SK-N-SH treated with all-trans-retinoic acid at 6 μM for 48 hours (cell line): Measurements from ENCODE around the gene UCP2.

Experiments
- ATAC-seq: fragments of 200-7000 bp; cut with Tn5 transposase; 3 replicates; pipeline ENCODE4 v1.9.1; 2020; ENCODE audit warnings: mild to moderate bottlenecking, moderate library complexity
- ARNTL ChIP-seq: fragments of 450-650 bp; formaldehyde crosslinking; IDR thresholded peaks from 2 replicates; pipeline ENCODE4 v1.5.0; 2020; ENCODE audit warnings: low read depth, mild to moderate bottlenecking, moderate library complexity, borderline replicate concordance
- BACH2 ChIP-seq: fragments of 250-450 bp; sonication (Bioruptor Pico); IDR thresholded peaks from 2 replicates; pipeline ENCODE4 v1.9.0; 2021; ENCODE audit warnings: mild to moderate bottlenecking, borderline replicate concordance
- CSDC2 ChIP-seq: fragments of 250-450 bp; sonication (Bioruptor Pico); IDR thresholded peaks from 2 replicates; pipeline ENCODE4 v1.5.0; 2020; ENCODE audit warnings: mild to moderate bottlenecking, moderate library complexity
- ESRRG ChIP-seq: fragments of 250-450 bp; sonication (Bioruptor Pico); IDR thresholded peaks from 2 replicates; pipeline ENCODE4 v1.6.1; 2021; ENCODE audit warnings: mild to moderate bottlenecking
- GLIS3 ChIP-seq: fragments of 250-450 bp; sonication (Bioruptor Pico); IDR thresholded peaks from 2 replicates; pipeline ENCODE4 v1.5.0; 2020; ENCODE audit warnings: mild to moderate bottlenecking, moderate library complexity
- ISL1 ChIP-seq: fragments of 250-450 bp; sonication (Bioruptor Pico); IDR thresholded peaks from 2 replicates; pipeline ENCODE4 v2.1.2; 2022; ENCODE audit warnings: mild to moderate bottlenecking, moderate library complexity
- OSR1 ChIP-seq: fragments of 250-450 bp; sonication (Bioruptor Pico); IDR thresholded peaks from 2 replicates; pipeline ENCODE4 v1.8.0; 2022; ENCODE audit warnings: moderate library complexity, mild to moderate bottlenecking, inconsistent platforms
- PPARA ChIP-seq: fragments of 250-450 bp; sonication (Bioruptor Pico); IDR thresholded peaks from 2 replicates; pipeline ENCODE4 v1.5.0; 2020; ENCODE audit warnings: mild to moderate bottlenecking, borderline replicate concordance
- RARB ChIP-seq: fragments of 250-450 bp; sonication (Bioruptor Pico); IDR thresholded peaks from 2 replicates; pipeline ENCODE4 v1.8.0; 2021; ENCODE audit warnings: mild to moderate bottlenecking, moderate library complexity
- SNAI2 ChIP-seq: fragments of 250-450 bp; sonication (Bioruptor Pico); IDR thresholded peaks from 2 replicates; pipeline ENCODE4 v1.5.0; 2020; ENCODE audit warnings: mild to moderate bottlenecking, moderate library complexity
- TCF4 ChIP-seq: fragments of 250-450 bp; sonication (Bioruptor Pico); IDR thresholded peaks from 2 replicates; pipeline ENCODE4 v1.8.0; 2021; ENCODE audit warnings: mild to moderate bottlenecking, moderate library complexity, borderline replicate concordance
- TOX ChIP-seq: fragments of 250-450 bp; sonication (Bioruptor Pico); IDR thresholded peaks from 2 replicates; pipeline ENCODE4 v1.8.0; 2021; ENCODE audit warnings: mild to moderate bottlenecking, moderate library complexity, borderline replicate concordance
- ZC3H10 ChIP-seq: fragments of 250-450 bp; sonication (Bioruptor Pico); IDR thresholded peaks from 2 replicates; pipeline ENCODE4 v1.5.1; 2021; ENCODE audit warnings: mild to moderate bottlenecking, moderate library complexity
- ZFP3 ChIP-seq: fragments of 250-450 bp; sonication (Bioruptor Pico); IDR thresholded peaks from 2 replicates; pipeline ENCODE4 v1.5.0; 2020; ENCODE audit warnings: mild to moderate bottlenecking, moderate library complexity
- ZFP30 ChIP-seq: fragments of 450-650 bp; formaldehyde crosslinking; IDR thresholded peaks from 2 replicates; pipeline ENCODE4 v1.5.0; 2022; ENCODE audit warnings: mild to moderate bottlenecking, moderate library complexity
- ZNF565 ChIP-seq: fragments of 450-650 bp; formaldehyde crosslinking; conservative IDR thresholded peaks from 2 replicates; pipeline ENCODE4 v1.5.0; 2020; ENCODE audit warnings: low read depth, mild to moderate bottlenecking, moderate library complexity
- ZNF70 ChIP-seq: fragments of 450-650 bp; formaldehyde crosslinking; IDR thresholded peaks from 2 replicates; pipeline ENCODE4 v1.5.0; 2020; ENCODE audit warnings: mild to moderate bottlenecking, moderate library complexity
- ZNF8 ChIP-seq: fragments of 450-650 bp; formaldehyde crosslinking; IDR thresholded peaks from 2 replicates; pipeline ENCODE4 v1.5.0; 2020; ENCODE audit warnings: mild to moderate bottlenecking, moderate library complexity
- TF ChIP-seq, protein P1 (sequence below): fragments of 250-450 bp; sonication (Bioruptor Pico); IDR thresholded peaks from 2 replicates; pipeline ENCODE4 v1.8.0; 2020; ENCODE audit warnings: mild to moderate bottlenecking, moderate library complexity, borderline replicate concordance
- TF ChIP-seq, protein P2 (sequence below): fragments of 250-450 bp; sonication (Bioruptor Pico); IDR thresholded peaks from 2 replicates; pipeline ENCODE4 v1.8.0; 2021; ENCODE audit warnings: low read depth, mild to moderate bottlenecking, moderate library complexity, borderline replicate concordance
- TF ChIP-seq, protein P3 (sequence below): fragments of 250-450 bp; sonication (Bioruptor Pico); IDR thresholded peaks from 2 replicates; pipeline ENCODE4 v1.5.1; 2020; ENCODE audit warnings: low read depth, mild to moderate bottlenecking, moderate library complexity
- TF ChIP-seq, protein P4 (sequence below): fragments of 250-450 bp; sonication (Bioruptor Pico); IDR thresholded peaks from 2 replicates; pipeline ENCODE4 v1.5.0; 2020; ENCODE audit warnings: mild to moderate bottlenecking, moderate library complexity

UCP2 gene

DNA sequence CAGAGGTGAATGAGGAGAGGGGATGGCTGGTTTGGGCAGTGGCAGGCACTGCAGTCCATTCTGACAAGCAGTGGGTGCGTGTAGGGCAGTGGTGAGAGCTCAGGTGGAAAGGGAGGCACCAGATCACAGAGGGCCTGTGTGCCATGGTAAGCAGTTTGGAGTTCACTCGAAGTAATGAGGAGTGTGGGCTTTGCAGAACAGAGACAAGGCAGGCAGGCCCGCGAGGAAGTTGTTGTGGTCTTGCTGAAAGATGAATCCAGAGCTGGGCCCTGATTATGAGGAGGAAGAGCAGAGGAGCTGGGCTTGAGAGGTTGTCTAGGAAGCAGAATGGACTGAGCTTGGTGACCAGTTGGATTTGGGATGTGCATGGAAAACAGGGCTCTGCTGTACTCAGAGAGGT, 33.4 kb downstream of the UCP2 start:
- TF ChIP-seq PPARA (CRISPR knock-in tag) (no peak), ZFP3 (no peak), BACH2 (CRISPR knock-in tag) (no peak), TOX (CRISPR knock-in tag) (no peak), SNAI2 (CRISPR knock-in tag) (no peak), ESRRG (CRISPR knock-in tag) (no peak), ZNF565 (CRISPR knock-in tag) (no peak), ISL1 (CRISPR knock-in tag) (no peak), ARNTL (CRISPR knock-in tag) (no peak), RARB (CRISPR knock-in tag) (no peak), TCF4 (CRISPR knock-in tag) (no peak), ZNF70 (CRISPR knock-in tag) (no peak)
- TF ChIP-seq, protein P1, sequence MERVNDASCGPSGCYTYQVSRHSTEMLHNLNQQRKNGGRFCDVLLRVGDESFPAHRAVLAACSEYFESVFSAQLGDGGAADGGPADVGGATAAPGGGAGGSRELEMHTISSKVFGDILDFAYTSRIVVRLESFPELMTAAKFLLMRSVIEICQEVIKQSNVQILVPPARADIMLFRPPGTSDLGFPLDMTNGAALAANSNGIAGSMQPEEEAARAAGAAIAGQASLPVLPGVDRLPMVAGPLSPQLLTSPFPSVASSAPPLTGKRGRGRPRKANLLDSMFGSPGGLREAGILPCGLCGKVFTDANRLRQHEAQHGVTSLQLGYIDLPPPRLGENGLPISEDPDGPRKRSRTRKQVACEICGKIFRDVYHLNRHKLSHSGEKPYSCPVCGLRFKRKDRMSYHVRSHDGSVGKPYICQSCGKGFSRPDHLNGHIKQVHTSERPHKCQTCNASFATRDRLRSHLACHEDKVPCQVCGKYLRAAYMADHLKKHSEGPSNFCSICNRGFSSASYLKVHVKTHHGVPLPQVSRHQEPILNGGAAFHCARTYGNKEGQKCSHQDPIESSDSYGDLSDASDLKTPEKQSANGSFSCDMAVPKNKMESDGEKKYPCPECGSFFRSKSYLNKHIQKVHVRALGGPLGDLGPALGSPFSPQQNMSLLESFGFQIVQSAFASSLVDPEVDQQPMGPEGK (CRISPR knock-in tag) = no peak
- TF ChIP-seq, protein P2, sequence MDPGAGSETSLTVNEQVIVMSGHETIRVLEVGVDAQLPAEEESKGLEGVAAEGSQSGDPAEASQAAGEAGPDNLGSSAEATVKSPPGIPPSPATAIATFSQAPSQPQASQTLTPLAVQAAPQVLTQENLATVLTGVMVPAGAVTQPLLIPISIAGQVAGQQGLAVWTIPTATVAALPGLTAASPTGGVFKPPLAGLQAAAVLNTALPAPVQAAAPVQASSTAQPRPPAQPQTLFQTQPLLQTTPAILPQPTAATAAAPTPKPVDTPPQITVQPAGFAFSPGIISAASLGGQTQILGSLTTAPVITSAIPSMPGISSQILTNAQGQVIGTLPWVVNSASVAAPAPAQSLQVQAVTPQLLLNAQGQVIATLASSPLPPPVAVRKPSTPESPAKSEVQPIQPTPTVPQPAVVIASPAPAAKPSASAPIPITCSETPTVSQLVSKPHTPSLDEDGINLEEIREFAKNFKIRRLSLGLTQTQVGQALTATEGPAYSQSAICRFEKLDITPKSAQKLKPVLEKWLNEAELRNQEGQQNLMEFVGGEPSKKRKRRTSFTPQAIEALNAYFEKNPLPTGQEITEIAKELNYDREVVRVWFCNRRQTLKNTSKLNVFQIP (CRISPR knock-in tag) = no peak
- TF ChIP-seq, protein P3, sequence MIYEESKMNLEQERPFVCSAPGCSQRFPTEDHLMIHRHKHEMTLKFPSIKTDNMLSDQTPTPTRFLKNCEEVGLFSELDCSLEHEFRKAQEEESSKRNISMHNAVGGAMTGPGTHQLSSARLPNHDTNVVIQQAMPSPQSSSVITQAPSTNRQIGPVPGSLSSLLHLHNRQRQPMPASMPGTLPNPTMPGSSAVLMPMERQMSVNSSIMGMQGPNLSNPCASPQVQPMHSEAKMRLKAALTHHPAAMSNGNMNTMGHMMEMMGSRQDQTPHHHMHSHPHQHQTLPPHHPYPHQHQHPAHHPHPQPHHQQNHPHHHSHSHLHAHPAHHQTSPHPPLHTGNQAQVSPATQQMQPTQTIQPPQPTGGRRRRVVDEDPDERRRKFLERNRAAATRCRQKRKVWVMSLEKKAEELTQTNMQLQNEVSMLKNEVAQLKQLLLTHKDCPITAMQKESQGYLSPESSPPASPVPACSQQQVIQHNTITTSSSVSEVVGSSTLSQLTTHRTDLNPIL (CRISPR knock-in tag) = no peak
- ATAC-seq = no peak

DNA sequence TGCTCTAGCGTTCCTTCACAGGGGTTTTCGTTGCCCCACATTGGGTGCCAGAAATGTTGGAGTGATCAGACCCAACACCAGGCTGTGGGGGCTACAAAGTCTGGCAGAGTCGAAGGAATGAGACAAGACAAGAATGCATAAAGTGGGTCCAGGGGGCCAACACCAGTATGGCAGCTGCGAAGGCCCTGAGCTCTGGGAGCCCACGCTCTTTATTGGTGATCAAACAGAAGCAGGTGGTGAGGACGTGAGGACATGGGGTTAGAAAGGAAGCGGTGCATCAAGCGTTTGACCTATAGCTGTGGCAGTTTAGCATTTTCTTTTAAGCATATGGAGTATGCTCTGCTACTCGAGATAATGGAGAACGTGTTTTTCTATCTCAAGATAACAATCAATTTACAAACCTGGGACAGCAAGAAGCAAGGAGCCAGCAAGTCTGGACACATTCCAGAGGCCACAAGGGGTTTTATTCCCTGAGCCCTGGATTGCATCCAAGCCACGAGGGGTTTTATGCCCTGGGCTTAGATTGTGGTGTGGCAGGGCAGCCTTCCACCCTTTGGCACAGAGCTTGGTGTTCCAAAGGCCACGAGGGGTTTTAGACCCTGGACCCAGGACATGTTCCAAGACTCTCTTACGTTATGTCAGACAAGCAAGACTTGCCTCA, 35.7 kb downstream of the UCP2 start:
- TF ChIP-seq, protein P2 (CRISPR knock-in tag) = no peak
- TF ChIP-seq SNAI2 (CRISPR knock-in tag) (no peak), ARNTL (CRISPR knock-in tag) (no peak), TOX (CRISPR knock-in tag) (no peak), TCF4 (CRISPR knock-in tag) (no peak)
- ATAC-seq = no peak

DNA sequence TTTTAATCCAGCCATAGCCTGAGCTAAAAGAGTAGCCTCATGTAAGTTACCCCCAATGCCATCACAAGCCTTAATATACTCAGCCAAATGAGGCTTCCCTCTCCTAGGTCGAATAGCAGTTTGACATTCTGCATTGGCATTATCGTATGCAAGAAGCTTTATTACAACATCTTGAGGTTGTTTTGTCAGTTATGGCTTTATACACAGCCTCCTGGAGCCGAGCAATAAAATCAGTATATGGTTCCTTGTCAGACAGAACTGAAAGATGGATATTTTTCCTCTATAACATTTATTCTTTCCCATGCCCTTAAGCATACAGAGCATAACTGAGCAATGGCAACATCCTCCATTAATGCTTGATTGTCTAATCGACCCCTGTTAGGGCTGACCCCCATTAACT, 37.2 kb downstream of the UCP2 start:
- TF ChIP-seq ZNF8 (CRISPR knock-in tag) = no peak
- TF ChIP-seq CSDC2 (CRISPR knock-in tag) = no peak
- no peak for TF ChIP-seq OSR1 (CRISPR knock-in tag)
- TF ChIP-seq, protein P4, sequence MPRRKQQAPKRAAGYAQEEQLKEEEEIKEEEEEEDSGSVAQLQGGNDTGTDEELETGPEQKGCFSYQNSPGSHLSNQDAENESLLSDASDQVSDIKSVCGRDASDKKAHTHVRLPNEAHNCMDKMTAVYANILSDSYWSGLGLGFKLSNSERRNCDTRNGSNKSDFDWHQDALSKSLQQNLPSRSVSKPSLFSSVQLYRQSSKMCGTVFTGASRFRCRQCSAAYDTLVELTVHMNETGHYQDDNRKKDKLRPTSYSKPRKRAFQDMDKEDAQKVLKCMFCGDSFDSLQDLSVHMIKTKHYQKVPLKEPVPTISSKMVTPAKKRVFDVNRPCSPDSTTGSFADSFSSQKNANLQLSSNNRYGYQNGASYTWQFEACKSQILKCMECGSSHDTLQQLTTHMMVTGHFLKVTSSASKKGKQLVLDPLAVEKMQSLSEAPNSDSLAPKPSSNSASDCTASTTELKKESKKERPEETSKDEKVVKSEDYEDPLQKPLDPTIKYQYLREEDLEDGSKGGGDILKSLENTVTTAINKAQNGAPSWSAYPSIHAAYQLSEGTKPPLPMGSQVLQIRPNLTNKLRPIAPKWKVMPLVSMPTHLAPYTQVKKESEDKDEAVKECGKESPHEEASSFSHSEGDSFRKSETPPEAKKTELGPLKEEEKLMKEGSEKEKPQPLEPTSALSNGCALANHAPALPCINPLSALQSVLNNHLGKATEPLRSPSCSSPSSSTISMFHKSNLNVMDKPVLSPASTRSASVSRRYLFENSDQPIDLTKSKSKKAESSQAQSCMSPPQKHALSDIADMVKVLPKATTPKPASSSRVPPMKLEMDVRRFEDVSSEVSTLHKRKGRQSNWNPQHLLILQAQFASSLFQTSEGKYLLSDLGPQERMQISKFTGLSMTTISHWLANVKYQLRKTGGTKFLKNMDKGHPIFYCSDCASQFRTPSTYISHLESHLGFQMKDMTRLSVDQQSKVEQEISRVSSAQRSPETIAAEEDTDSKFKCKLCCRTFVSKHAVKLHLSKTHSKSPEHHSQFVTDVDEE = no peak
- TF ChIP-seq, protein P2 (CRISPR knock-in tag) = no peak
- no peak for TF ChIP-seq ZNF70 (CRISPR knock-in tag)
- TF ChIP-seq ZNF565 (CRISPR knock-in tag) = no peak
- TF ChIP-seq ARNTL (CRISPR knock-in tag) = no peak
- no peak for TF ChIP-seq ISL1 (CRISPR knock-in tag)
- no peak for TF ChIP-seq BACH2 (CRISPR knock-in tag)
- TF ChIP-seq RARB (CRISPR knock-in tag) = no peak
- TF ChIP-seq ZC3H10 (CRISPR knock-in tag) = no peak
- no peak for TF ChIP-seq TCF4 (CRISPR knock-in tag)
- no peak for TF ChIP-seq SNAI2 (CRISPR knock-in tag)
- TF ChIP-seq ZFP30 = no peak
- TF ChIP-seq, protein P1 (CRISPR knock-in tag) = no peak
- no peak for TF ChIP-seq TOX (CRISPR knock-in tag)
- no peak for TF ChIP-seq GLIS3
- no peak for ATAC-seq
